ENCODE results near the gene THAP3. TPM values are rescaled to one million over a fixed set of nuclear protein-coding genes. Genes with fewer than 3 reads are reported as not detected.

THAP3 gene
- total and polyA plus RNA-seq, 9 of the 15 experiments (the other 6 are each of a cell fraction or from before 2014, with no cell fraction given), result 1.9 to 31.2 (median 18.2) TPM

DNA sequence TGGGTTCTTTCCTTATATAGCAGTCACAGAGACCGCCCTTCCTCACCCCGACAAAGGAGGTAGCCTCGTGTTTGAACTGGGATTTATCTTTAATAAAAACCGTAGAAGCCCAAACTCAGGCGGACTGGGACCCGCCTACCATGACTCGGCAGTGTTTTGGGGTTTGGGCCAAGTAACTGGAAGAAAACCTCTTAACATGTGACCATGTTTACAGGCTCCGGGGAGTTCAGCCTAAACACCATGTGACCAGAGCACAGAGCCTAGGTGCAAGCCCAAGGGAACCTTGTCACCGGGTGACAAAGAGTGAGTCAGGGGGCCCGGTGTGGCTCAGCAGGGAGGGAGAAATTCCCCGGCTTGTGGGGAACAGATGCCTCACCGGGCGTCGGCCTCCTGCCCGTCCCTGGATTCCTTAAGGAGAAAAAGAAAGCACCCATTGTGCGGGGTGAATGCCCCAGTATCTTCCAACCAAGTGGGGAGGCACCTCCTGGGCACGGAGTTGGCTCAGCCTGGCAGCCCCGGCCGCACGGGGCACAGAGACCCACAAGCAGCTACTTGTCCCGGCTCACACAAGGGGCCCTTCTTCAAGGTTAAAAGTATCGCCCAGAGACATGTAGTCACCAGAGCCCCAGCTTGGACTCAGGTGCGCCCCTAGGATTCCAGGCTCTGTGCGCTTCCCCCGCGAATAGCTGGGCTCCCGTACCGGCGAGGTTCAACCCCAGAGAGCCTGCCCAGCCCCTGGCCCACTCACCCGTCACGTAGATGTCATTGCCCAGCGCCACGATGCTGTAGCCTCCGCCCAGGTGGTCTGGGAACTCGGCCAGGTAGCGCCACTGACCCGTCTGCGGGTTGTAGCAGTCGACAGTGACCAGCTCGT, 23.4 kb upstream of the THAP3 start (continued):
- TF ChIP-seq RBBP5 (IDR thresholded peaks at IDR 0.05; ENCODE audit: borderline replicate concordance, insufficient read depth, low read length, poor library complexity, severe bottlenecking), result no peak
- TF ChIP-seq, protein P1, sequence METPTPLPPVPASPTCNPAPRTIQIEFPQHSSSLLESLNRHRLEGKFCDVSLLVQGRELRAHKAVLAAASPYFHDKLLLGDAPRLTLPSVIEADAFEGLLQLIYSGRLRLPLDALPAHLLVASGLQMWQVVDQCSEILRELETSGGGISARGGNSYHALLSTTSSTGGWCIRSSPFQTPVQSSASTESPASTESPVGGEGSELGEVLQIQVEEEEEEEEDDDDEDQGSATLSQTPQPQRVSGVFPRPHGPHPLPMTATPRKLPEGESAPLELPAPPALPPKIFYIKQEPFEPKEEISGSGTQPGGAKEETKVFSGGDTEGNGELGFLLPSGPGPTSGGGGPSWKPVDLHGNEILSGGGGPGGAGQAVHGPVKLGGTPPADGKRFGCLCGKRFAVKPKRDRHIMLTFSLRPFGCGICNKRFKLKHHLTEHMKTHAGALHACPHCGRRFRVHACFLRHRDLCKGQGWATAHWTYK (CRISPR knock-in tag; IDR thresholded peaks at IDR 0.05), result no peak
- TF ChIP-seq HMG20A (CRISPR knock-in tag; conservative IDR thresholded peaks at IDR 0.05), result no peak
- TF ChIP-seq, protein P2, sequence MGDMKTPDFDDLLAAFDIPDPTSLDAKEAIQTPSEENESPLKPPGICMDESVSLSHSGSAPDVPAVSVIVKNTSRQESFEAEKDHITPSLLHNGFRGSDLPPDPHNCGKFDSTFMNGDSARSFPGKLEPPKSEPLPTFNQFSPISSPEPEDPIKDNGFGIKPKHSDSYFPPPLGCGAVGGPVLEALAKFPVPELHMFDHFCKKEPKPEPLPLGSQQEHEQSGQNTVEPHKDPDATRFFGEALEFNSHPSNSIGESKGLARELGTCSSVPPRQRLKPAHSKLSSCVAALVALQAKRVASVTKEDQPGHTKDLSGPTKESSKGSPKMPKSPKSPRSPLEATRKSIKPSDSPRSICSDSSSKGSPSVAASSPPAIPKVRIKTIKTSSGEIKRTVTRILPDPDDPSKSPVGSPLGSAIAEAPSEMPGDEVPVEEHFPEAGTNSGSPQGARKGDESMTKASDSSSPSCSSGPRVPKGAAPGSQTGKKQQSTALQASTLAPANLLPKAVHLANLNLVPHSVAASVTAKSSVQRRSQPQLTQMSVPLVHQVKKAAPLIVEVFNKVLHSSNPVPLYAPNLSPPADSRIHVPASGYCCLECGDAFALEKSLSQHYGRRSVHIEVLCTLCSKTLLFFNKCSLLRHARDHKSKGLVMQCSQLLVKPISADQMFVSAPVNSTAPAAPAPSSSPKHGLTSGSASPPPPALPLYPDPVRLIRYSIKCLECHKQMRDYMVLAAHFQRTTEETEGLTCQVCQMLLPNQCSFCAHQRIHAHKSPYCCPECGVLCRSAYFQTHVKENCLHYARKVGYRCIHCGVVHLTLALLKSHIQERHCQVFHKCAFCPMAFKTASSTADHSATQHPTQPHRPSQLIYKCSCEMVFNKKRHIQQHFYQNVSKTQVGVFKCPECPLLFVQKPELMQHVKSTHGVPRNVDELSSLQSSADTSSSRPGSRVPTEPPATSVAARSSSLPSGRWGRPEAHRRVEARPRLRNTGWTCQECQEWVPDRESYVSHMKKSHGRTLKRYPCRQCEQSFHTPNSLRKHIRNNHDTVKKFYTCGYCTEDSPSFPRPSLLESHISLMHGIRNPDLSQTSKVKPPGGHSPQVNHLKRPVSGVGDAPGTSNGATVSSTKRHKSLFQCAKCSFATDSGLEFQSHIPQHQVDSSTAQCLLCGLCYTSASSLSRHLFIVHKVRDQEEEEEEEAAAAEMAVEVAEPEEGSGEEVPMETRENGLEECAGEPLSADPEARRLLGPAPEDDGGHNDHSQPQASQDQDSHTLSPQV (IDR thresholded peaks at IDR 0.05), result no peak
- TF ChIP-seq ZFP1 (CRISPR knock-in tag; IDR thresholded peaks at IDR 0.05), result no peak
- no peak for TF ChIP-seq ZSCAN32 (CRISPR knock-in tag; IDR thresholded peaks at IDR 0.05)
- TF ChIP-seq ZNF121 (CRISPR knock-in tag; conservative IDR thresholded peaks at IDR 0.05), result no peak
- TF ChIP-seq, protein P3, sequence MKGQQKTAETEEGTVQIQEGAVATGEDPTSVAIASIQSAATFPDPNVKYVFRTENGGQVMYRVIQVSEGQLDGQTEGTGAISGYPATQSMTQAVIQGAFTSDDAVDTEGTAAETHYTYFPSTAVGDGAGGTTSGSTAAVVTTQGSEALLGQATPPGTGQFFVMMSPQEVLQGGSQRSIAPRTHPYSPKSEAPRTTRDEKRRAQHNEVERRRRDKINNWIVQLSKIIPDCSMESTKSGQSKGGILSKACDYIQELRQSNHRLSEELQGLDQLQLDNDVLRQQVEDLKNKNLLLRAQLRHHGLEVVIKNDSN (CRISPR knock-in tag; IDR thresholded peaks at IDR 0.05), result peak; percentile 93
- TF ChIP-seq, protein P4, sequence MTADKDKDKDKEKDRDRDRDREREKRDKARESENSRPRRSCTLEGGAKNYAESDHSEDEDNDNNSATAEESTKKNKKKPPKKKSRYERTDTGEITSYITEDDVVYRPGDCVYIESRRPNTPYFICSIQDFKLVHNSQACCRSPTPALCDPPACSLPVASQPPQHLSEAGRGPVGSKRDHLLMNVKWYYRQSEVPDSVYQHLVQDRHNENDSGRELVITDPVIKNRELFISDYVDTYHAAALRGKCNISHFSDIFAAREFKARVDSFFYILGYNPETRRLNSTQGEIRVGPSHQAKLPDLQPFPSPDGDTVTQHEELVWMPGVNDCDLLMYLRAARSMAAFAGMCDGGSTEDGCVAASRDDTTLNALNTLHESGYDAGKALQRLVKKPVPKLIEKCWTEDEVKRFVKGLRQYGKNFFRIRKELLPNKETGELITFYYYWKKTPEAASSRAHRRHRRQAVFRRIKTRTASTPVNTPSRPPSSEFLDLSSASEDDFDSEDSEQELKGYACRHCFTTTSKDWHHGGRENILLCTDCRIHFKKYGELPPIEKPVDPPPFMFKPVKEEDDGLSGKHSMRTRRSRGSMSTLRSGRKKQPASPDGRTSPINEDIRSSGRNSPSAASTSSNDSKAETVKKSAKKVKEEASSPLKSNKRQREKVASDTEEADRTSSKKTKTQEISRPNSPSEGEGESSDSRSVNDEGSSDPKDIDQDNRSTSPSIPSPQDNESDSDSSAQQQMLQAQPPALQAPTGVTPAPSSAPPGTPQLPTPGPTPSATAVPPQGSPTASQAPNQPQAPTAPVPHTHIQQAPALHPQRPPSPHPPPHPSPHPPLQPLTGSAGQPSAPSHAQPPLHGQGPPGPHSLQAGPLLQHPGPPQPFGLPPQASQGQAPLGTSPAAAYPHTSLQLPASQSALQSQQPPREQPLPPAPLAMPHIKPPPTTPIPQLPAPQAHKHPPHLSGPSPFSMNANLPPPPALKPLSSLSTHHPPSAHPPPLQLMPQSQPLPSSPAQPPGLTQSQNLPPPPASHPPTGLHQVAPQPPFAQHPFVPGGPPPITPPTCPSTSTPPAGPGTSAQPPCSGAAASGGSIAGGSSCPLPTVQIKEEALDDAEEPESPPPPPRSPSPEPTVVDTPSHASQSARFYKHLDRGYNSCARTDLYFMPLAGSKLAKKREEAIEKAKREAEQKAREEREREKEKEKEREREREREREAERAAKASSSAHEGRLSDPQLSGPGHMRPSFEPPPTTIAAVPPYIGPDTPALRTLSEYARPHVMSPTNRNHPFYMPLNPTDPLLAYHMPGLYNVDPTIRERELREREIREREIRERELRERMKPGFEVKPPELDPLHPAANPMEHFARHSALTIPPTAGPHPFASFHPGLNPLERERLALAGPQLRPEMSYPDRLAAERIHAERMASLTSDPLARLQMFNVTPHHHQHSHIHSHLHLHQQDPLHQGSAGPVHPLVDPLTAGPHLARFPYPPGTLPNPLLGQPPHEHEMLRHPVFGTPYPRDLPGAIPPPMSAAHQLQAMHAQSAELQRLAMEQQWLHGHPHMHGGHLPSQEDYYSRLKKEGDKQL (CRISPR knock-in tag; IDR thresholded peaks at IDR 0.05; ENCODE audit: borderline replicate concordance), result no peak
- TF ChIP-seq HDAC6 (IDR thresholded peaks at IDR 0.05; ENCODE audit: low read depth, low read length), result no peak
- 0 out of 2 replicates have a peak, but pooled peaks have one; percentile 26 for TF ChIP-seq ZBTB7A (IDR thresholded peaks at IDR 0.05; ENCODE audit: borderline replicate concordance, control insufficient read depth, low read depth, low read length)
- peak; percentile 60 for TF ChIP-seq CBFA2T2 (conservative IDR thresholded peaks at IDR 0.05)
- TF ChIP-seq ZNF75A (CRISPR knock-in tag; IDR thresholded peaks at IDR 0.05), result no peak
- TF ChIP-seq KDM1A (IDR thresholded peaks at IDR 0.05), result no peak
- peak; percentile 58; the same call in 1 of the 2 replicates for TF ChIP-seq HDAC2 (IDR thresholded peaks at IDR 0.05)

Measured in K562 (cell line).